ENCODE measurements around the gene INPP5D.

- TF ChIP-seq CTCF (optimal IDR thresholded peaks at IDR 0.05 in 1 of 3, IDR thresholded peaks at IDR 0.05 in 1 of 3, conservative IDR thresholded peaks at IDR 0.05 in 1 of 3; ENCODE audit: extremely low read depth in 1 of 3, insufficient read depth in 2 of 3, low read length in 3 of 3) (no peak), EZH2 (IDR thresholded peaks at IDR 0.05; ENCODE audit: low read length) (no peak)
These were observed 48.4 kb upstream of the INPP5D start for GRCh38 chr2:233011702-233012131.
